Mononuclear cell (primary cell): ENCODE measurements around the gene IL2RG. TPM values are rescaled to one million over a fixed set of nuclear protein-coding genes. Genes with fewer than 3 reads are reported as not detected.

Experiments used
- H3K27me3 ChIP-seq: 2 replicates; pipeline ENCODE4 v1.6.0; 2011; ENCODE audit warnings: low read length, control low read depth; ENCODE audit not compliant: insufficient read depth
- H3K4me1 ChIP-seq: 2 replicates; pipeline ENCODE4 v1.5.1; 2011; ENCODE audit warnings: mild to moderate bottlenecking, low read length, control low read depth; ENCODE audit not compliant: insufficient read depth
- H3K4me3 ChIP-seq: 2 replicates; pipeline ENCODE4 v1.5.1; 2011; ENCODE audit warnings: mild to moderate bottlenecking, low read length, moderate library complexity
- H3K9me3 ChIP-seq: 2 replicates; pipeline ENCODE4 v1.5.1; 2011; ENCODE audit warnings: low read depth, mild to moderate bottlenecking, control low read depth, low read length
- total RNA-seq: library from RNA; depleted of rRNA; stranded (reverse); fragments of >200 nt; gene quantifications from one replicate; pipeline ENCODE4 v1.2.3, GENCODE V29; 2012

IL2RG gene
- total RNA-seq, 1 donor: 117 TPM

DNA sequence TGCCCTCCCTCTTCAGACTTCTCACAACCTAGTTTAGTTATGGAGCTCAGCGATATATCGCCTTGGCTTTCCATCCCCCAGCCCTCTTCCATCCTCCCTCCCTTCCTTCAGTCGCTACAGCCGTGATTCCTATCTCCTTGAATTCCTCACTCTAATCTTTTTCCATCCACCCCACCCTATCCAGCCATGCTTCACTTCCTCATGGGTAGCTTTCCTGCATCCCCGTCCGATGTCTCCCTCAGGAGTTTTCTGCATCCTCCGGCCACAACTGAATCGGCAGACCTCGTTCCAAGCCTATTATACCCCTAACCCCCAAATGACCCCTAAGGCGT, 43.7 kb downstream of the IL2RG start:
- Histone ChIP-seq H3K9me3 (no peaks in the 10 kb centered on the region), H3K27me3 (no peaks in the 10 kb centered on the region), H3K4me3 (peak overlapping the region; percentile 66), H3K4me1 (peaks cover 12% of the 10 kb centered on the region)

DNA sequence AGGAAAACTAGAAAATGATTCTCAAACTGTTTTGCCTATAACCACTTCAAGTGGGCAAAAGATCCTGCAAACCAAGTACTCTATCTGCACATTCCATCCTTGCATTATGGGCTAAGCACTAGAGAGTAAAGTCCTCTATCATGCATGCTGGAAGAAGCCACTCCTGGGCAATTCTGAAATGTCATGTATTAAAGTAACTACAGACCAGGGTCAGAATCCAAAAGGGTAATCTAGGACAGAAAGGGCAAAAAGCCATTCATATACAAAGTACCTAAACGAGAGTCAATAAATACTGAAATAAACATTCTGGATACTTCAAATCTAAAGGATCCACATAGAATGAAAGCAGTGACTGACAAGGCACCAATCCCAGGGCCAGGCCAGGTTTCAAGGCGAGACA, 44.3 kb downstream of the IL2RG start:
- Histone ChIP-seq H3K9me3 (no peaks in the 10 kb centered on the region), H3K4me3 (peak overlapping the region; percentile 66), H3K27me3 (no peaks in the 10 kb centered on the region), H3K4me1 (peaks cover 12% of the 10 kb centered on the region)

DNA sequence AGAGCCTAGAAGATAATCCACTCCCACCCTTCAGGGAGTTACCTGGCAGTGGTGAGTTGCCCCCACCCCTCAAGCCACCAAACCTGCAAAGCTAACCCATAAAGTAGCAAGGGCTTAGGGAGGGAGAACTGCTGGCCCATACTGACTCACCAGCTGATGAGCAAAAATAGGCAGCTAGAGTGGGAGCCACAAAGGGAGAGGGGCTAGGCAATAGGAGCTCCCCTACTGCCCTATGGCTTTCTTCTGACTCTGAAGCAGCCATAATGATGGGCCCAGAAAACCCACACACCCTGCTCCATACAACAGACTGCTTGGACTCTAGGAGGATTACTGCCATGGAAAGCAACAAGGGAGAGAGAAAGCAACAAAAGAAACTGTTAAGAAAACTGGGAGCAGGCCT, 51.2 kb downstream of the IL2RG start:
- Histone ChIP-seq H3K9me3 (no peaks in the 10 kb centered on the region), H3K4me1 (peaks cover 20% of the 10 kb centered on the region), H3K4me3 (no peak overlapping the region), H3K27me3 (no peaks in the 10 kb centered on the region)

DNA sequence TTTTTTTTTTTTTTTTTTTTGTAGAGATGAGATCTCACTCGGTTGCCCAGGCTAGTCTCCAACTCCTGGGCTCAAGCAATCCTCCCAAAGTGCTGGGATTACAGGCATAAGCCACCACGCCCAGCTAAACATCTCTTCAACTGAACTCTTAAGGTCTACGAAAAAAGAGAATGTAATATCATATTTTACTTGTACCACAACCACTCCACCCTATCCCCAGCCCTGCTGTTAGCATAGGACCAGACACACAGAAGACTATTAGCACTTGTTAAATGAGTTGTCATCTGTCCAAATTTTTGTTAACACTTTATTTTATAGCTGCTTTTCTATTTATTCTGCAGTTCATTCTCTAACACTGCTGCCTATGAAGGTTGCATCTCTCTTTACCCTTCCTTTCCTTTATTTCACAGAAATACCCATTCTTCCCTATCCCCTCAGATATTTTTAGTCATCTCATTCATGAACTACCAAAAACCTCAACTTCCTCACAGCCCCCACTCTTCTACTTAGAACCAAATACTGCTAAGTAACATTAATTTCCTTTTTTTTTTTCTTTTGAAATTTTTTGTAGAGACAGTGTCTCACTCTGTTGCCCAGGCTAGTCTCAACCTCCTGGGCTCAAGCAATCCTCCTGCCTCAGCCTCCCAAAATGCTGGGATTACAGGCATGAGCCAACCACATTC, 53.4 kb downstream of the IL2RG start:
- peaks cover 24% of the 10 kb centered on the region for H3K4me1 ChIP-seq
- H3K9me3 ChIP-seq: no peaks in the 10 kb centered on the region
- H3K27me3 ChIP-seq: no peaks in the 10 kb centered on the region
- no peak overlapping the region for H3K4me3 ChIP-seq

Other genes with a start within 250 kb of the IL2RG start
- not detected for gene TEX11, start 202.9 kb downstream of the IL2RG start, total RNA-seq
- gene SLC7A3, start 180.5 kb downstream of the IL2RG start, total RNA-seq: not detected
- gene SNX12, start 43.2 kb downstream of the IL2RG start, total RNA-seq: 24.1 TPM
- gene FOXO4, start 15.7 kb downstream of the IL2RG start, total RNA-seq: 14.0 TPM
- gene CXorf65, start 4.8 kb downstream of the IL2RG start, total RNA-seq: 22.4 TPM
- gene MED12, start 7.0 kb upstream of the IL2RG start, total RNA-seq: 21.8 TPM
- gene NLGN3, start 33.3 kb upstream of the IL2RG start, total RNA-seq: 2.6 TPM
- gene GJB1, start 111.6 kb upstream of the IL2RG start, total RNA-seq: not detected
- 6.6 TPM for gene ZMYM3, start 142.6 kb upstream of the IL2RG start, total RNA-seq
- gene NONO, start 172.1 kb upstream of the IL2RG start, total RNA-seq: 314 TPM
- gene ITGB1BP2, start 190.2 kb upstream of the IL2RG start, total RNA-seq: 0.84 TPM